ENCODE results near the gene TOR1A.

TOR1A gene

GRCh38 chr9:129839324-129840023 is 15.5 kb upstream of the TOR1A start:
- TF ChIP-seq CTCF (conservative IDR thresholded peaks at IDR 0.05; ENCODE audit: low read length), result no peak
- no peak overlapping the region for H3K4me3 ChIP-seq (ENCODE audit: low read length)
- DNase-seq (ENCODE audit: low read depth), result no peak

GRCh38 chr9:129838707-129839259 is 14.8 kb upstream of the TOR1A start:
- DNase-seq (ENCODE audit: low read depth), result peak; percentile 79
- 0 out of 2 replicates have a peak, but pooled peaks have one; percentile 2 for TF ChIP-seq CTCF (conservative IDR thresholded peaks at IDR 0.05; ENCODE audit: low read length)
- H3K4me3 ChIP-seq (ENCODE audit: low read length), result no peak overlapping the region

- H3K4me3 ChIP-seq (ENCODE audit: low read length), result peak overlapping the region; percentile 75
- no peak for DNase-seq (ENCODE audit: low read depth)
- TF ChIP-seq CTCF (conservative IDR thresholded peaks at IDR 0.05; ENCODE audit: low read length), result no peak
Observed at GRCh38 chr9:129836311-129837007, 12.5 kb upstream of the TOR1A start.

GRCh38 chr9:129835860-129836223 is 11.9 kb upstream of the TOR1A start:
- no peak for TF ChIP-seq CTCF (conservative IDR thresholded peaks at IDR 0.05; ENCODE audit: low read length)
- DNase-seq (ENCODE audit: low read depth), result peak; percentile 29
- peak overlapping the region; percentile 75 for H3K4me3 ChIP-seq (ENCODE audit: low read length)

- no peak for TF ChIP-seq CTCF (conservative IDR thresholded peaks at IDR 0.05; ENCODE audit: low read length)
- H3K4me3 ChIP-seq (ENCODE audit: low read length), result peak within 1 kb of the TSS; percentile 98
- peak; percentile 90 for DNase-seq (ENCODE audit: low read depth)
Observed at GRCh38 chr9:129835128-129835859, 11.4 kb upstream of the TOR1A start, which contains the start of the genes C9orf78 and USP20. C9orf78 (minus strand) TSS chr9:129835275; CDS start chr9:129835221, 54 bp downstream. USP20 (plus strand) TSS chr9:129835458; CDS start chr9:129852556, 17,098 bp downstream.

GRCh38 chr9:129834489-129835127 is 10.7 kb upstream of the TOR1A start:
- DNase-seq (ENCODE audit: low read depth), result no peak
- TF ChIP-seq CTCF (conservative IDR thresholded peaks at IDR 0.05; ENCODE audit: low read length), result no peak

More at GRCh38 chr9:129834489-129835127, 10.7 kb upstream of the TOR1A start:
- H3K4me3 ChIP-seq (ENCODE audit: low read length), result peak overlapping the region; percentile 98
